Hematopoietic multipotent progenitor cell treated with erythropoietin and hydrocortisone succinate and interleukin-3 and kit ligand, for 17 days (in vitro differentiated cells): Measurements from ENCODE around the gene CHST9.
"Not testable (repeated sequence)": the region's sequence is repeated elsewhere in the genome, so short reads cannot be mapped to it uniquely, and the experiment has no call there.

Experiments
- DNase-seq: peaks from one replicate; pipeline ENCODE4 v3.0.0-alpha.2; 2015; ENCODE audit warnings: low spot score

The CHST9 gene

DNA sequence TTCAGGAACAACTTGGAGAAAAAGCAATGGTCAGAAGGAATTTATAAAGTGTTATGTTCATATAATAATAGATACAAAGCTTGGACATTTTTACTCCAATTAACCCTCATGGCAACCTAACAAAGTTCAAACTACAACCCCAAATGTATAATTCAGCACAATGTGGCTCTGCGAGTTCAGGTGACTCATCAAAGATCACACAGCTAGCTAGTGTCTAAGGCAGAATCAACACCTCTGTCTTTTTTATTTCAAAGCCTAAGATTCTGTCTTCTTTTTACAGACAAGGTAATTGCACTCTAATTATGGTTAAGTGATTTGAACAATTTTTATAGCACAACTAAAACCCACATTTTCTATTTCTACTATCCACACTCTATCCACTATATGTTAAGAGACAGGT is 90.5 kb downstream of the CHST9 start:
- no peak for DNase-seq

DNA sequence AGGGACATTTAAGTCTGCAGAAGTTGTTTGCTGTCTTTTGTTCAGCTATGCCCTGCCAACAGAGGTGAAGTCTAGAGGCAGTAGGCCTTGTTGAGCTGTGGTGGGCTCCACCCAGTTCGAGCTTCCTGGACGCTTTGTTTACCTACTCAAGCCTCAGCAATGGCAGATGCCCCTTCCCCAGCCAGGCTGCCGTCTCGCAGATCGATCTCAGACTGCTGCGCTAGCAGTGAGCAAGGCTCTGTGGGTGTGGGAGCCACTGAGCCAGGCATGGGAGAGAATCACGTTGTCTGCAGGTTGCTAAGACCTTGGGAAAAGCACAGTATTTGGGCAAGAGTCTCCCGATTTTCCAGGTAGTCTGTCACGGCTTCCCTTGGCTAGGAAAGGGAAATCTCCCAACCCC is 91.8 kb downstream of the CHST9 start:
- not testable (repeated sequence) for DNase-seq

DNA sequence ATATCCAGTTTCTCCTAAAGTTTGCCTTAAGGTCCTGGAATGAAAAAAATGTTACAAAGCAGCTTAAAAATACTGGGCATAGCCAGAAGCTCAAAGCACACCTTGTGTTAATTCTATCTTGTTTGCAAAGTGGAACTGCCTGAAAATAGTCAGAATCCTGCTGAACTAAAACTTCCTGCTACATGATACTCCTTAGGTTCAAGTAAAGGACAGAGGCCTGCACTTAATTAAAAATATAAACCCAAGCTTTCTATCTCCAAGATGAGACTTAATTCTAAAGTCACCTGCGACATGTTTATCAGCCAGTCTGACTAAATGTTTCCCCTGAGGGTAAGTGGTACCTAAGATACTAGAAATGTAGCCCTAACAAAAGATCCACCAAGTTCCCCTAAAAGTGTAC is 103.4 kb downstream of the CHST9 start:
- no peak for DNase-seq

DNA sequence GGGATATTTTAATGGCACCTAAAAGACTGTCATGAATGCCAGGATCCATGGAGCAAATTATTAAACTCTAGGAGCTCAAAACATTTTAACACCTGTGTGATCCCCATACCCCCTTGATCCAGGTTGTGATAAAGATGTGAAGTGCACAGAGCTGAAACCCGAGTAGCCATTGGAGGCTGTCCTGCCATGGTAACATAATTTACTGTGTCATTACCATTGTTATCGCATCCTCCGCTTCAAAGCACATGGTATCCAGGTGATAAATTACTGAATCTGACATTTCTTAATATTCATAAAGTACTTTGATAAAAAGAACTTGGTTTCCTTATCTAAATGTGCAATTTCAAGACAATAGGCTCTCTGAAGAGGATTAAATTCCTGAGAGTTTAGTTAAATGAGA is 109.3 kb downstream of the CHST9 start:
- no peak for DNase-seq

DNA sequence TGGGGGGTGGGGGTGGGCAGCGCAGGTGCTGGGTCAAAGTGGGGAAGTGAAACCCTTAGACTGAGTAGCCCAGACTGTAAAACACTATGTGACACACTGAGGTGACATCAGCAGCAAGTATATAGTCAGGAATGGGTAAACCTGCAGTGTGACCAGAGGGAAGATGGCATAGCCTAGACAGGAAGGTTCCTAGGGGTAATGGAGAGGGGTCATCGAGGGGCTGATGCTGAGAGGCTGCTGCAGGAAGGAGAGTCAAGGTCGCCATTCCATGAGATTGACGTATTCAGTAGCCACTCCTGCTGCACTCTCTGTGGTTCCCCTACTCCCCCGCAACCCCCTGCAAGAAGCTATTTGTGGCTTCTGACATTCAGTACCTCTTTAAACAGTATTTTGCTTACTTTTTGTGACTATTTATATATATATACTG is 111.7 kb downstream of the CHST9 start:
- DNase-seq: no peak

DNA sequence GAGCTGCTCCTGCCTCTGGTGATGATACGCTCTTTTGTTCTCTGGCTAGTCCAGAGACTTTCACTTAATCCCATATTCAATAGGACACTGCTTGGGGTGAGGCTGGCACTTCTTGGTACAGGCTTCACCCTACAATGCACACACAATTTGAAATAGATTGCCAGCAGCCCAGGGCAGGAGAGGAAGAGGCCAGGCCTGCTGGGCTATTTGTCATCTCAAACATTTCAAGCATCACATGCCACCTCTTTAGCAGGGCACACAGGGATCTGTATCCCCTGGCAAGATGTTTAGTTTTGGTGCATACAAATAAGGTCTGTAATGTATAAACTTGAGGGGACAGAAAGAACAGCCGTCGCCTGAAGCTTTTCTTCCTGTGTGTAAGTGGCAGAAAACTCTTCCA is 120.4 kb downstream of the CHST9 start:
- no peak for DNase-seq

DNA sequence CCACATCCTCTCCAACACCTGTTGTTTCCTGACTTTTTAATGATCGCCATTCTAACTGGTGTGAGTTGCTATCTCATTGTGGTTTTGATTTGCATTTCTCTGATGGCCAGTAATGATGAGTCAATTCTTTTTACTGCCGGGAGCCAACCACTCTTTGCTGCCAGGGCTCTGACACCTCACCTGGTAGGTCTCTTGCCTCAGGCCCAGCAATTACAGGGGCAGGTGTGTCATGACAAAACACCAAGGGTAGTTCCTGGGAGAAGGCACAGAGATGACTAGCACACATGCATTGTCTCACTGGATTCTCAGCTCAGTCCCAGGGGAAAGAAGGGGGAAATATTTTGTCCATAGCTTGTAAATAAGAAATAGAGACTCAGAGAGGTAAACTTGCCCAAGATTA is 122.3 kb downstream of the CHST9 start:
- no peak for DNase-seq

DNA sequence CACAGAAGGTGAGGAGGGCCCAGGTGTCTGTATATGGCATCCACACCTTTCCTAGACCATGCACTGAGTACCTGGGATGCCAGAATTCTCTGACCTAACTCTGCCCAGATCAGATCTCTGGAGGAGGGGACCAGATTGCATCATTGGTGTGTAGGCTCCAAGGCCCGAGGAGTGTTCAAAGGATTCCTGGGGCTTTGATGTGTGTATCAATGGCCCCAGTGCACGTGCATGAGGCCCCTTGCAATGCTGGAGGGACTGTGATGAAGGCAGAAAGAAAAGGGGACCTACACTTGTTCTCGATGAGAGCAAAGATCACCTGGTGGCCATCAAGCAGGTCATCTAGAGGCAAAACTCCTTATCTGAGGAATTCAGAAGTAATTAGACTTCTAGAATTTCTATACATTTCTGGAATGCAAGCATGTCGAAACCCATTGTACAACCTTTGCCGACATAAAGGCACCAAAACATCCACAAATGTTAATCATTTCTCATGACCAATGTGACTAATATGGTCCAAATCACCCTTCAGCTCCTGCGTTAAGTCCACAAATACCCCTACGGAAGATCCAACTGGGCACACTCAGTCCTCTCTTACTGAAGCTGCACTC is 123.5 kb downstream of the CHST9 start:
- no peak for DNase-seq

DNA sequence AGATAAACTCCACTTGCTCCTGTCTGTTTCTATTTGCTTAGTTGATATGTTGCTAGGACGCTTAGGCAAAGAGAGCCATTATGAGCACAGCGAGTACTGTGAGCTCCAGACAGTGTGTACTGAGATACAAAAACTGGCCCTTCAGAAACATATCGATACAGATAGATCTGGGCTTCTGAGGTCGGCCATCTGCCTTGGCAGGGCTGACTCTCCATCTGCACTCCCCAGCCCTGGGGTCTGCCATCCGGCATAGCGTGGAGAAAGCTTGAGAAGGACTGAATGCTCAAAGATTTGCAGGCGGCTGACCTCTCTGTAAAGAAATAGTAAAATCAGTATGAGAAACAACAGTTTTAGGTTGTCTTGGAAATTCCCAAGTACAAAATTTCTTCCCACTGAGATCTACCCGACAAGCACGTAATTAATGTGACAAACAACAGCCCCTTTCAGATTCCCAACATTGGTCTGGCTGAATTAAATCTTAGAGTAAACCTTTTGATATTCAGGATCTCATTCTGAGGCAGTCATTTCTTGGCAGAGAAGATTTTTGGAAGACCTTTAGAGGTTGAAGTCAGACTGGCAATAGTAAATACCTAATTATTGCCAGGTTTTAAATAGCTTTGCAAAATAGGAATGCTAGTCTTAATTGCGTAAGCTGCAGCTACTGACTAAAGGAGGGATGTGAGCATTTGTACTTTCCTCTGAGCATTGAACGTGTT is 127.4 kb downstream of the CHST9 start:
- no peak for DNase-seq

DNA sequence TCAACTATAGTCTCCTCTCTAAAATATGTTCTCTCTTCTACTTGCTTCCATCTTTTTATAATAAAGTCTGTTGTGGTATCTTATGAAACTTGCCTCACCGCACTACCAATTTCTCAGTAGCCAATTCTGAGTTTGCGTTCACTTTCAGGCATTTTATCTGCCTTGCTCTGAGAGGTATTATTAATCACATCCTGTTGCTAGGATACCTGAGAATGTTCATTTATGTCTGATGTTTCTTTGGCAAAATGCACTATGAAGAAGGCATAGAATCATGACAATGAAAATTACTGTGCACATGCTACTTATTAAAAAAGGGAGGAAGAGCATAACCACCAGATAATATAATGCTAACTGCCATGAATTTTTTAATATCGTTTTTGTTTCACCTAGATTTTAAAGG is 130.2 kb downstream of the CHST9 start:
- DNase-seq: no peak

DNA sequence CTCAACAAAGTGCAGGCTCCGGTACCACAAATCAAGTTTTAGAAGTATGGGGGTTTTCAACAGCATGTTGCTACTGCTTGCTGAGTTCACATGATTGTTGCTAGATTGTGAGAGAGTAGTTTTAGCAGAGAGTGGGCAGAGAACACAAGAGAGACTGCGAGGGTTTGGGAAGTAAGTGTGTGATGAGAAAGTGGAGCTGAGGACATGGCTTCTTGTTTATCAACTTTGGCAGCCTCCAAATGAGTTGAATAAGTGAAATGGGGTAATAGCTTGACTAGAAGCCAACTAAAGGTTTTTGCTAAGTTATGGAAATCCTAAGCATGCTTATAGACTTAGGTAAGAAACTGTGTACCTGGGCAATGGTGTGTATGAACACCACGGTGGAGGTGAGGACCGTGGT is 135.1 kb downstream of the CHST9 start:
- no peak for DNase-seq

DNA sequence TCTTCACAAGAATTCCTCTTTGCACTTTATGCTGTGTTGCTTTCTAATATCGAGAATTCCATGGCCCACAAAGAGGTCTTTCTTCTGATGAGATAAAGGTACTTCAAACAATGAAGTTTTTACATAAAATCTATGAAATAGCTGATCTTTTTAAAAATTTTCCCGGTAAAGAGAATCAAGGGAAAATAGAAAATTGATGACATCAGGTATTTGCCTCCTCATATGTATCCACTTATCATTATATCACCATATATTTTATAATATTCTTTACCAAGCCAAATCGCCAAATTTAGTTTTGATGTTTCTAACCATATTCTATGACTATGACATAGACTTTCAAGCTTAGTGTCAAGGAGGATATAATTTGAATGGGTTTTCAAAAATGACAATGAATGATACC is 139.8 kb downstream of the CHST9 start:
- no peak for DNase-seq

DNA sequence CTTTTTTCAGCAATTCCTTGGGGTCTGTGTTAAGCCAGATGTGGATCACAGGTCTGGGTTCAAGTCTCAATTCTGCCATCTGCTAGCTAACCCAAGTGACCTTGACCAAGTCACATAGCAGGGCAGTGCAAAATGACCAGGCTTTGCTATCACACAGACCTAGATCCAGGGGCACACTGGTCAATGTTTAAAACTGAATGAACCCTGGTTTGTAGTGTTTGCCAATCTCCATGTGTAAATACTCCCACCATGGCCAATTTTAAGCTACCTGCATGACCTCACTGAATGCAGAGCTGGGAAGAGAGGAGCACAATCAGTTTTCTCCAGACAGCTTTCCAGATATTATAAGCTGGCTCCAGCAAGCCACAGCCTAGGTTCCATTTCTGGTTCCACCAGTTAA is 142.9 kb downstream of the CHST9 start:
- no peak for DNase-seq

DNA sequence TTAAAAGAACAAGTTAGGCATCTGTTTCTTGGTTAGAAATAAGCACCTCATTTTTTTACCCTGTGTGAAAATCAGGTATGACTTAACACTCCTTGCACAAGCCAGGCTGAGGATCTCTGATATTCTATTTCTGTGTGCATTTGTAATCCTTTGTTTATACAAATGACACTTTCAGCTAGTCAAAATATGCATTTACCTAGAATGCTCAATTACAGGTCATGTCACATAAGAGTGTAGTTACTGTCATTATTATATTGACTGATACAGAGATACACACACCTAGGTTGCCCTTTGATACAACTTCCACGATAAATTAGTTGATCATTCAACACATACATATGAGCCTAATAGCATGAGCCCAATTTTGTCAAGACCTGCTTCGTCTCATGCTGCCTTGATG is 144.3 kb downstream of the CHST9 start:
- DNase-seq: no peak

DNA sequence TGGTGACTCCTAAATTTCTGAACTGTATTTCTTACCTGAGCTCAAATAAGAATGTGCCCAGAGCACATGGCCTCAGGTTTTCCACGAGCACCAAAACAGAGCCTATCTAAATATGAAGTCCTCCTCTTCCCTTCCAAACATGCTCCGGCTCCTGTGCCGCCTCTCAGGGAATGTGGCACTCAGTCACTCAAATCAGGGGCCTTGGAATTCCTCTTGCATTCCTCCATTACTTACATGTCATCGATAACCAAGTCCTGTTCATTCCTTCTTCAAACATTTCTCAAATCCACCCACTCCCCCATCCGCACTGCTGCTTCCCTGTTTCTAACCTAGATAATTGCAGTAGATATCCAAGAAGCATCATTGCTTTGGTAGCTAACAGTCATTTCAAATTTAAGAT is 151.4 kb downstream of the CHST9 start:
- DNase-seq: no peak

DNA sequence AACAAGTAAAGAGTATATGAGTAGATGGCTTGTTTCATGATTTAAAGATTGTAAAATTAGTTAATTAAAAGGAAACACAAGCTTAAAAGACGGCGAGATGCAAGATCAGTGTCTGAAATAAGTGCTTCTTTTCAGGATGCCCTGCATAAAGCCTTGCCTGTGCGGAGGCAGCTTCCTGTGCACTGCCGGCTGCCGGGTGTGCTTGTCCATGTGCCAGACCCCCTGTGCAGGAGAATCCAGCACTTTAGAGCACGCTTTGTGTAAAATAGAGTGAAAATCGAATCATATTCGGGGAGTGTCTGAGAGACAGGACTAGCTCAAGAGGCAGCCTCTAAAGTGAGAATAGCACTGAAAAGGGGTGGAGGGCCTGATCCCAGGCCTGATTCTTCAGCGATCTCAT is 154.7 kb downstream of the CHST9 start:
- no peak for DNase-seq

DNA sequence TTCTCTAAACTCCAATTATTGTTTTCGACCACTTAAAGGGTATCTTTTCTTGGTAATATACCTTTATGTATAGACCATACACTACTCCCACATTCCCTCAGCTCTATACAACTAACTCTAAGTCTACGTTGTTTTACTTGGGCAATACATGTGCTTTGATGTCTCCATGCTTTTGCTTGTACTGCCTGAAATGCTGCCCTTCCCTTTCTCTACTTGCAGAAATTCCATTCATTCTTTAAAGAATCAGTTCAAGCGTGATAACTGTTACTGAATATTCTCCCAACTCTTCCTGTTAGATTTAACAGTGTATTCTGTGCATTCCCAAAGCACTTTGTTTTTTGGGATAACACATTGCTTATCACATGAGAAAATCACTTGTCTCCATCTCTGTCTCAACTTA is 162.6 kb downstream of the CHST9 start:
- DNase-seq: no peak

DNA sequence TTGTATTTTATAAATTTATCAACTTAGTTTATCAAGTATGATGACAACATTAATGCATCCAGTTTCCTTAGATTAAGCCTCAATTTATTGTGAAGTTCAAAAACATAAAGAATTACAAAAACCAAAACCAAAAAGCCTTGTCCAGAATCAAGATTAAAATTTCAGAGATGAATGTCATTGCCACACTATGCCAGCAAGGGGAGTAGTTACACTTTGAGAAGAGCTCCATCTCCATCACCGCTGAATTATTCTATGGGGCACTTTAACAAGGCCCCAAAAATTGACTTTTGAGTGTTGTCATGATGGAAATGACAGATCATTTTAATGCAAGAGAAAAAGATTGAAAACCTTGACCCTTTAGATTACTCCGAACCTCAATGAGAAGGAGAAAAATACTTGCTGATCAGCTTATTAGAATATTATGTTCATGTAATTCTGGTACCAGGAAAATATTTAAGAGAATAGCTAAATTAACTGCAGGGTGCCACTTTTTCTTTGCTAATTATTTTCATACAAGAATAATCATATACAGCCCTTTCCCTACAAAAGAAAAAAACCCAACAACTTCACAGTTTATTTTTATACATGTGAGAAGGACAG is 167.1 kb downstream of the CHST9 start:
- DNase-seq: no peak

DNA sequence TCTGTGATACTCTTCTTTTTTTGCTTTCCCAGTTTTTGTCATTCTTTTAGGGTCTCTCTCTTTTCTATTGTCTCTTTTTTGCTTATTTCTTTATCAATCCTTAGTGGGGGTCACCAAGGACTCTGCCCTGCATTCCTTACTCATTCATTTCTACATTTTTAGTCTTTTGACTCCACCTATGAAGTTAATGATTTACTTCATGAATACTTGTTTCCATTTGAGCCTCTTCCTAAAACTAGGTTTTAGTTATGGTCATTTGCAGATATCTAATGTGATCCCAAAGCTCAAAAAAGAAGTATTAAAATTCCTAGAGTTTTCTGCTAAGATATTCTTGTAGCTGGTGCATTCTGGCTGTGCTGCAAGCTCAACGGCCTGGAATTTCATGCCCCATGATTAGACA is 170.3 kb downstream of the CHST9 start:
- no peak for DNase-seq

DNA sequence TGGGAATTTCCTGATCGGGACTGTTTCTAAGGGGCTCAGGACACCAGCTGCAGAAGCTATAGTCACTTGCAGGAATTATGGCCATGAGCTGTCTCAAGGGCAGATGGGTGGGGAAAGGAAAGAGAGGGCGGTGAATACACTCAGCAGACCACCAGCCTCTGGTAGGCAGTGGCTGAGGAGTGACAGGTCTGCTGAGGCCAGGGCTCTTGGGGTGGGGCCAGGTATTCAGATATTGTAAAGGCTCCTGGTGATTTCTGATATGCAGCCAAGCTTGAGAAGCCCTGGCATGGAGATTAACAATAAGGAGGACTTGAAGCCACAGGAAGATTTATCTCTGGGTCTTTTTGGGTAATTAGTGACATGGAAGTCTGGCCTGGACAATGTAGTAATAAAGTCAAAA is 174.3 kb downstream of the CHST9 start:
- no peak for DNase-seq

DNA sequence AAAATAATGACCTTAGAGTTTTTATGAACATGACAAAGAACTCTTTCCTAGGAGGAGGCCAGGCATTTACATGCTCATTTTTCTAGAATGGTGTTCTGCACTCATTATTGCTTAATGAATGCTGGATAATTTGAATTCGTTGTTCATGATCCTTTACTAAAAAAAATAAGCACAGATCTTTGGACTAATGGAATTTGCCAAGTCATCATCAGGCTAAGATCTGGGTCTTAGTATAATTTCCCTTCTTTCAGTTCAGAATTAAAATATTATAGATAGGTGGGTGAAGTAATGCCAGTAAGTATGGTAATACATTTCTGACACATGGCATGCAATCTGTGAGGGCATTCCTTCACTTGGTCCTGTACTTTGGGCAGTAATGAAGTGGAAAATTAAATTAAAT is 175.8 kb downstream of the CHST9 start:
- no peak for DNase-seq

DNA sequence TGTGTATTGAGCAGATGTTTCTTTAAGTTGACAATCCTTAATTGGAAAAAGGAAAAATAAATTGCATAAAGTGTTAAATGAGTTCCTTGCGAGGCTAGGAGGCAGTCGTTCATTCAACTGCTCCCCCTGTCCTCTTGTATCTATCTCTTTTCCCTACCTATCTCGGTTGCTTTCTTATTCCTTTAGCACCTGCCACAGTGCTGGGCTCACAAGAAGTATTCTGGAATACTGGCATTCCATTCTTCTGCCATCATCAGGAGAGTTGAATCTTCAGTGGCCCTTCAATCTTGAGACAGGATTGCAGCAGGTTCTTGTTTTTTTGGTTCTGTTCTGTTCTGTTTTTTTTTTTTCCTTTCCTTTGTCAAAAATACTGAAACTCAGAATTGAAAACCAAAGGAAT is 176.5 kb downstream of the CHST9 start:
- DNase-seq: no peak

DNA sequence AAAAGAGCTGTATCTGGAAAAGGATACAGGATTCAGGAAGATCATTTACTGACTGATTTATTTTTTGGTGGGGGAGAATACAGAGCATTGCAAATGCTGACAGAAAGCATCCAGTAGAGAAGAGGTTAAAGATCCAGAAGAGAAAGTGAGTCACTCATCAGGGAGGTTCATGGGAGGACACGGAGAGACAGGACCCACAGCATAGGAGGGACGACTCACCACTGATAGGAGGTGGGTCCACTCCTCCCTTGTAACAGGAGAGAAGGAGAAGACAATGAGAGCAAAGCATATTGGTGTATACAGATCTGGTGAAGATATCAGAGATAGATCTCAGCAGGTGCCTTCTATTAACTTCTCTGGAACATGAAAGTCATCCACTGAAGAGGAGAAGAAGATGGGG is 177.2 kb downstream of the CHST9 start:
- no peak for DNase-seq

DNA sequence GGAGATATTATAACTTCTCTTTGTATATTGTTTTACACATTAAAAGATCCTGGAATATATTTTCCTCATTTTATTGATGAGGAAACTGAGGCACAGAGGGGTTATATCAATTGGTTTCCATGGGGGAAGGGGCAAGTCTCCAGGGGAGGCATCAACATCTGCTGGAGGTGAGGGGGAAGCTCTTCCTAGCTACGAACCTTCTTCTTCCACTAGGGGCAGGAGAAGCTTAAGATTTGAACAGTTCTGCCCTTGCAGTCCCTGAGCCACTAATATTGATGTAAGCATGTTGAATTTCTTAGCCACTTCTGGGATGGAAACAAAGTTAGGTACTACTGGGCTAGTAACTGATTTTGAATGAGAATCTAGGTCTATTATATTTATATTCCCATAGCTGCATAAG is 179.5 kb downstream of the CHST9 start:
- DNase-seq: no peak
